Activated CD4-positive, alpha-beta T cell treated with anti-CD3 and anti-CD28 coated beads, Interleukin-2, amount 10 ng/mL, durations not matched to agents 24 days and 14 days (primary cell): ENCODE results near the gene ALAS1. TPM values are rescaled to one million over a fixed set of nuclear protein-coding genes. Genes with fewer than 3 reads are reported as not detected.
A peak's percentile ranks its signal among the peaks of the same experiment; 100 is the strongest.
"Not testable (repeated sequence)": the region's sequence is repeated elsewhere in the genome, so short reads cannot be mapped to it uniquely, and the experiment has no call there.

Experiments
- DNase-seq: peaks from one replicate; pipeline ENCODE4 v3.0.0; 2022
- H3K27ac Mint-ChIP-seq: one replicate; pipeline ENCODE4 v1.8.0; 2022; ENCODE audit warnings: mild to moderate bottlenecking, mixed read lengths
- H3K27me3 Mint-ChIP-seq: one replicate; pipeline ENCODE4 v1.8.0; 2022; ENCODE audit warnings: mixed read lengths
- H3K36me3 Mint-ChIP-seq: one replicate; pipeline ENCODE4 v1.8.0; 2022; ENCODE audit warnings: low read depth, mild to moderate bottlenecking, mixed read lengths
- H3K4me1 Mint-ChIP-seq: one replicate; pipeline ENCODE4 v1.8.0; 2021; ENCODE audit warnings: mixed read lengths
- H3K4me3 Mint-ChIP-seq: one replicate; pipeline ENCODE4 v1.8.0; 2022; ENCODE audit warnings: mild to moderate bottlenecking, moderate library complexity, mixed read lengths
- H3K9me3 Mint-ChIP-seq: one replicate; pipeline ENCODE4 v1.8.0; 2021; ENCODE audit warnings: mixed read lengths
- intact Hi-C: fragments of 100-400 bp; cut with micrococcal nuclease; formaldehyde crosslinking; loops from one replicate; pipeline ENCODE4 v1.15.1; 2023
- total RNA-seq: library from RNA; stranded (reverse); gene quantifications from 2 replicates; pipeline ENCODE4 v1.2.3, GENCODE V29; 2022

Gene ALAS1
- 115 and 118 TPM in 2 replicates for total RNA-seq

GRCh38 chr3:52197842-52198625 is at the start of gene ALAS1:
Gene ALAS1 (plus strand): TSS chr3:52198160. CDS start chr3:52199242, 1,082 bp downstream.
- H3K9me3 Mint-ChIP-seq, result no peaks in the 10 kb centered on the region
- peaks cover 52% of the 10 kb centered on the region for H3K4me1 Mint-ChIP-seq
- H3K36me3 Mint-ChIP-seq, result peaks cover 37% of the 10 kb centered on the region
- no peaks in the 10 kb centered on the region for H3K27me3 Mint-ChIP-seq
- H3K4me3 Mint-ChIP-seq, result peak within 1 kb of the TSS; percentile 100
- intact Hi-C loops, result loop anchor here (1.0 to 10.0 kb wide), 4 partner anchors 44 to 337 kb away; partner anchors contain the start of genes DUSP7, NT5DC2, POC1A and RPL29
- H3K27ac Mint-ChIP-seq, result peak within 1 kb of the TSS; percentile 89
- peak; percentile 99 for DNase-seq

GRCh38 chr3:52149021-52149420 is 48.9 kb upstream of the ALAS1 start:
- no peaks in the 10 kb centered on the region for H3K27me3 Mint-ChIP-seq
- H3K4me1 Mint-ChIP-seq, result peaks cover 19% of the 10 kb centered on the region
- no peak overlapping the region for H3K4me3 Mint-ChIP-seq
- H3K36me3 Mint-ChIP-seq, result peaks cover 21% of the 10 kb centered on the region
- intact Hi-C loops, result no loop called here
- DNase-seq, result no peak
- H3K9me3 Mint-ChIP-seq, result no peaks in the 10 kb centered on the region
- H3K27ac Mint-ChIP-seq, result no peak overlapping the region

- peaks cover 15% of the 10 kb centered on the region for H3K4me1 Mint-ChIP-seq
- no peaks in the 10 kb centered on the region for H3K9me3 Mint-ChIP-seq
- intact Hi-C loops, result no loop called here
- peaks cover 19% of the 10 kb centered on the region for H3K36me3 Mint-ChIP-seq
- DNase-seq, result no peak
- no peak overlapping the region for H3K4me3 Mint-ChIP-seq
- no peaks in the 10 kb centered on the region for H3K27me3 Mint-ChIP-seq
- H3K27ac Mint-ChIP-seq, result no peak overlapping the region
Measured at GRCh38 chr3:52149726-52150125, 48.2 kb upstream of the ALAS1 start.

GRCh38 chr3:52150357-52150756 is 47.6 kb upstream of the ALAS1 start:
- no peak overlapping the region for H3K4me3 Mint-ChIP-seq
- H3K4me1 Mint-ChIP-seq, result peaks cover 20% of the 10 kb centered on the region
- DNase-seq, result no peak
- peaks cover 14% of the 10 kb centered on the region for H3K36me3 Mint-ChIP-seq
- intact Hi-C loops, result no loop called here
- no peaks in the 10 kb centered on the region for H3K9me3 Mint-ChIP-seq
- H3K27me3 Mint-ChIP-seq, result no peaks in the 10 kb centered on the region
- no peak overlapping the region for H3K27ac Mint-ChIP-seq

GRCh38 chr3:52150860-52151259 is 47.1 kb upstream of the ALAS1 start:
- no peak overlapping the region for H3K27ac Mint-ChIP-seq
- H3K36me3 Mint-ChIP-seq, result peaks cover 14% of the 10 kb centered on the region
- intact Hi-C loops, result no loop called here
- no peaks in the 10 kb centered on the region for H3K9me3 Mint-ChIP-seq
- no peaks in the 10 kb centered on the region for H3K27me3 Mint-ChIP-seq
- H3K4me3 Mint-ChIP-seq, result no peak overlapping the region
- DNase-seq, result no peak
- H3K4me1 Mint-ChIP-seq, result peaks cover 20% of the 10 kb centered on the region

GRCh38 chr3:52151991-52152390 is 46.0 kb upstream of the ALAS1 start:
- H3K4me3 Mint-ChIP-seq, H3K9me3 Mint-ChIP-seq, DNase-seq, intact Hi-C loops, H3K27me3 Mint-ChIP-seq, H3K27ac Mint-ChIP-seq: not testable (repeated sequence)
- peaks cover 20% of the 10 kb centered on the region for H3K4me1 Mint-ChIP-seq
- H3K36me3 Mint-ChIP-seq, result peaks cover 13% of the 10 kb centered on the region

GRCh38 chr3:52153389-52154096 is 44.4 kb upstream of the ALAS1 start:
- H3K36me3 Mint-ChIP-seq, result peaks cover 10% of the 10 kb centered on the region
- peaks cover 20% of the 10 kb centered on the region for H3K4me1 Mint-ChIP-seq
- H3K4me3 Mint-ChIP-seq, result peak overlapping the region; percentile 92
- H3K27ac Mint-ChIP-seq, result peak overlapping the region; percentile 97
- peak; percentile 72 for DNase-seq
- intact Hi-C loops, result loop anchor here (1.0 kb wide), 4 partner anchors 45 to 211 kb away; partner anchors contain the start of genes ALAS1, PARP3 and RPL29
- no peaks in the 10 kb centered on the region for H3K27me3 Mint-ChIP-seq
- no peaks in the 10 kb centered on the region for H3K9me3 Mint-ChIP-seq

GRCh38 chr3:52154135-52155094 is 43.5 kb upstream of the ALAS1 start, which contains the start of gene POC1A:
Gene POC1A (minus strand): TSS chr3:52154423. CDS start chr3:52154372, 51 bp downstream.
- H3K36me3 Mint-ChIP-seq, result peaks cover 4% of the 10 kb centered on the region
- H3K27ac Mint-ChIP-seq, result peak within 1 kb of the TSS; percentile 97
- H3K4me1 Mint-ChIP-seq, result peaks cover 20% of the 10 kb centered on the region
- intact Hi-C loops, result loop anchor here (1.0 kb wide), 4 partner anchors 44 to 212 kb away; partner anchors contain the start of genes ALAS1, PARP3 and RPL29
- H3K4me3 Mint-ChIP-seq, result peak within 1 kb of the TSS; percentile 92
- DNase-seq, result peak; percentile 97
- no peaks in the 10 kb centered on the region for H3K27me3 Mint-ChIP-seq
- H3K9me3 Mint-ChIP-seq, result no peaks in the 10 kb centered on the region

- H3K4me1 Mint-ChIP-seq, result peaks cover 23% of the 10 kb centered on the region
- peak overlapping the region; percentile 51 for H3K27ac Mint-ChIP-seq
- intact Hi-C loops, result no loop called here
- no peaks in the 10 kb centered on the region for H3K9me3 Mint-ChIP-seq
- H3K36me3 Mint-ChIP-seq, result peaks cover 2% of the 10 kb centered on the region
- peak overlapping the region; percentile 57 for H3K4me3 Mint-ChIP-seq
- H3K27me3 Mint-ChIP-seq, result peaks cover 5% of the 10 kb centered on the region
- no peak for DNase-seq
Measured at GRCh38 chr3:52155912-52156311, 42.0 kb upstream of the ALAS1 start.

GRCh38 chr3:52159503-52159902 is 38.5 kb upstream of the ALAS1 start:
- no peak for DNase-seq
- H3K4me1 Mint-ChIP-seq, result peaks cover 9% of the 10 kb centered on the region
- H3K27me3 Mint-ChIP-seq, result peaks cover 5% of the 10 kb centered on the region
- no peak overlapping the region for H3K27ac Mint-ChIP-seq
- no peaks in the 10 kb centered on the region for H3K9me3 Mint-ChIP-seq
- no peak overlapping the region for H3K4me3 Mint-ChIP-seq
- intact Hi-C loops, result no loop called here
- H3K36me3 Mint-ChIP-seq, result no peaks in the 10 kb centered on the region

- no peak for DNase-seq
- intact Hi-C loops, result no loop called here
- peaks cover 12% of the 10 kb centered on the region for H3K27me3 Mint-ChIP-seq
- no peak overlapping the region for H3K27ac Mint-ChIP-seq
- no peaks in the 10 kb centered on the region for H3K9me3 Mint-ChIP-seq
- H3K36me3 Mint-ChIP-seq, result no peaks in the 10 kb centered on the region
- H3K4me1 Mint-ChIP-seq, result peaks cover 3% of the 10 kb centered on the region
- H3K4me3 Mint-ChIP-seq, result no peak overlapping the region
Measured at GRCh38 chr3:52162250-52162872, 35.6 kb upstream of the ALAS1 start.

GRCh38 chr3:52167240-52167639 is 30.7 kb upstream of the ALAS1 start:
- Mint-ChIP-seq H3K9me3 (no peaks in the 10 kb centered on the region), H3K36me3 (no peaks in the 10 kb centered on the region), H3K4me1 (peaks cover 6% of the 10 kb centered on the region), H3K27me3 (peaks cover 8% of the 10 kb centered on the region), H3K27ac (no peak overlapping the region), H3K4me3 (no peak overlapping the region)
- no peak for DNase-seq
- intact Hi-C loops, result no loop called here

- H3K4me1 Mint-ChIP-seq, H3K27me3 Mint-ChIP-seq, intact Hi-C loops, DNase-seq, H3K36me3 Mint-ChIP-seq, H3K27ac Mint-ChIP-seq, H3K9me3 Mint-ChIP-seq, H3K4me3 Mint-ChIP-seq: not testable (repeated sequence)
Measured at GRCh38 chr3:52170217-52170616, 27.7 kb upstream of the ALAS1 start.
